HTR-8/SVneo (cell line): ENCODE measurements around the gene GCG.

Experiments used
- DNase-seq: peaks from one replicate; pipeline ENCODE4 v3.0.0; 2011; ENCODE audit warnings: low spot score, mixed read lengths; ENCODE audit not compliant: insufficient read length
- FAIRE-seq: peaks from 2 replicates; lab custom pipeline; 2011; peaks lifted over from hg19 to GRCh38; lab: Jason Lieb, UNC

The GCG gene

GRCh38 chr2:162106746-162107145 is 45.3 kb downstream of the GCG start:
- FAIRE-seq (no peak), DNase-seq (no peak)

- FAIRE-seq (no peak), DNase-seq (no peak)
Observed at GRCh38 chr2:162106146-162106551, 45.9 kb downstream of the GCG start.

GRCh38 chr2:162103443-162104009 is 48.5 kb downstream of the GCG start:
- DNase-seq: no peak
- FAIRE-seq: no peak

- no peak for FAIRE-seq
- DNase-seq: no peak
Observed at GRCh38 chr2:162100579-162100978, 51.5 kb downstream of the GCG start.

GRCh38 chr2:162099836-162100235 is 52.2 kb downstream of the GCG start:
- FAIRE-seq (no peak), DNase-seq (no peak)
